GM23338 (cell line): ENCODE results near the gene NTPCR.

Source experiments
- CREB1 ChIP-seq: fragments of 250-450 bp; sonication (Bioruptor Pico); IDR thresholded peaks from 2 replicates; pipeline ENCODE4 v1.5.0; 2020; ENCODE audit warnings: low read depth, mild to moderate bottlenecking, moderate library complexity
- EZH2 ChIP-seq: fragments of 200-600 bp; sonication (generic); IDR thresholded peaks from one replicate; pipeline ENCODE4 v1.8.0; 2017; ENCODE audit warnings: antibody characterized with exemption, mild to moderate bottlenecking, low read depth; ENCODE audit not compliant: unreplicated experiment
- EZH2phosphoT487 ChIP-seq: fragments of 200-600 bp; sonication (generic); IDR thresholded peaks from one replicate; pipeline ENCODE4 v1.8.1; 2018; ENCODE audit warnings: antibody characterized with exemption; ENCODE audit not compliant: unreplicated experiment
- JUNB ChIP-seq: IDR thresholded peaks from one replicate; pipeline ENCODE4 v1.6.1; 2016; ENCODE audit warnings: antibody characterized with exemption; ENCODE audit not compliant: unreplicated experiment
- POLR2AphosphoS5 ChIP-seq: IDR thresholded peaks from 2 replicates; pipeline ENCODE4 v1.6.1; 2016; ENCODE audit warnings: antibody characterized with exemption, low read depth
- STAT1 ChIP-seq: IDR thresholded peaks from one replicate; pipeline ENCODE4 v1.6.1; 2016; ENCODE audit warnings: antibody characterized with exemption; ENCODE audit not compliant: unreplicated experiment
- ZNF114 ChIP-seq: fragments of 250-450 bp; sonication (Bioruptor Pico); IDR thresholded peaks from 2 replicates; pipeline ENCODE4 v1.5.0; 2020; ENCODE audit warnings: mild to moderate bottlenecking, moderate library complexity
- ZNF331 ChIP-seq: fragments of 250-450 bp; sonication (Bioruptor Pico); IDR thresholded peaks from 2 replicates; pipeline ENCODE4 v1.5.0; 2020; ENCODE audit warnings: low read depth, mild to moderate bottlenecking, moderate library complexity
- TF ChIP-seq, protein P1 (sequence below), 2 experiments: fragments of 200-600 bp in 1 of 2; sonication (generic) in 1 of 2; conservative IDR thresholded peaks; 2 replicates each; pipeline versions ENCODE4 v1.5.1 to v1.6.1; 2016 to 2017; ENCODE audit warnings: antibody characterized with exemption in 2 of 2, low read depth in 2 of 2, mild to moderate bottlenecking in 2 of 2, moderate library complexity in 1 of 2
- TF ChIP-seq, protein P2 (sequence below): IDR thresholded peaks from one replicate; pipeline ENCODE4 v1.6.1; 2018; ENCODE audit warnings: antibody characterized with exemption; ENCODE audit not compliant: unreplicated experiment
- TF ChIP-seq, protein P3 (sequence below): fragments of 250-450 bp; sonication (Bioruptor Pico); IDR thresholded peaks from 2 replicates; pipeline ENCODE4 v1.5.0; 2020; ENCODE audit warnings: mild to moderate bottlenecking, moderate library complexity

GRCh38 chr1:232996143-232996542 is 45.7 kb downstream of the NTPCR start:
- no peak for TF ChIP-seq EZH2phosphoT487
- TF ChIP-seq, protein P1, sequence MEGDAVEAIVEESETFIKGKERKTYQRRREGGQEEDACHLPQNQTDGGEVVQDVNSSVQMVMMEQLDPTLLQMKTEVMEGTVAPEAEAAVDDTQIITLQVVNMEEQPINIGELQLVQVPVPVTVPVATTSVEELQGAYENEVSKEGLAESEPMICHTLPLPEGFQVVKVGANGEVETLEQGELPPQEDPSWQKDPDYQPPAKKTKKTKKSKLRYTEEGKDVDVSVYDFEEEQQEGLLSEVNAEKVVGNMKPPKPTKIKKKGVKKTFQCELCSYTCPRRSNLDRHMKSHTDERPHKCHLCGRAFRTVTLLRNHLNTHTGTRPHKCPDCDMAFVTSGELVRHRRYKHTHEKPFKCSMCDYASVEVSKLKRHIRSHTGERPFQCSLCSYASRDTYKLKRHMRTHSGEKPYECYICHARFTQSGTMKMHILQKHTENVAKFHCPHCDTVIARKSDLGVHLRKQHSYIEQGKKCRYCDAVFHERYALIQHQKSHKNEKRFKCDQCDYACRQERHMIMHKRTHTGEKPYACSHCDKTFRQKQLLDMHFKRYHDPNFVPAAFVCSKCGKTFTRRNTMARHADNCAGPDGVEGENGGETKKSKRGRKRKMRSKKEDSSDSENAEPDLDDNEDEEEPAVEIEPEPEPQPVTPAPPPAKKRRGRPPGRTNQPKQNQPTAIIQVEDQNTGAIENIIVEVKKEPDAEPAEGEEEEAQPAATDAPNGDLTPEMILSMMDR (conservative IDR thresholded peaks at IDR 0.05; ENCODE audit: low read depth in 2 of 2) = no peak
- no peak for TF ChIP-seq EZH2
- no peak for TF ChIP-seq CREB1
- no peak for TF ChIP-seq POLR2AphosphoS5
- TF ChIP-seq, protein P2, sequence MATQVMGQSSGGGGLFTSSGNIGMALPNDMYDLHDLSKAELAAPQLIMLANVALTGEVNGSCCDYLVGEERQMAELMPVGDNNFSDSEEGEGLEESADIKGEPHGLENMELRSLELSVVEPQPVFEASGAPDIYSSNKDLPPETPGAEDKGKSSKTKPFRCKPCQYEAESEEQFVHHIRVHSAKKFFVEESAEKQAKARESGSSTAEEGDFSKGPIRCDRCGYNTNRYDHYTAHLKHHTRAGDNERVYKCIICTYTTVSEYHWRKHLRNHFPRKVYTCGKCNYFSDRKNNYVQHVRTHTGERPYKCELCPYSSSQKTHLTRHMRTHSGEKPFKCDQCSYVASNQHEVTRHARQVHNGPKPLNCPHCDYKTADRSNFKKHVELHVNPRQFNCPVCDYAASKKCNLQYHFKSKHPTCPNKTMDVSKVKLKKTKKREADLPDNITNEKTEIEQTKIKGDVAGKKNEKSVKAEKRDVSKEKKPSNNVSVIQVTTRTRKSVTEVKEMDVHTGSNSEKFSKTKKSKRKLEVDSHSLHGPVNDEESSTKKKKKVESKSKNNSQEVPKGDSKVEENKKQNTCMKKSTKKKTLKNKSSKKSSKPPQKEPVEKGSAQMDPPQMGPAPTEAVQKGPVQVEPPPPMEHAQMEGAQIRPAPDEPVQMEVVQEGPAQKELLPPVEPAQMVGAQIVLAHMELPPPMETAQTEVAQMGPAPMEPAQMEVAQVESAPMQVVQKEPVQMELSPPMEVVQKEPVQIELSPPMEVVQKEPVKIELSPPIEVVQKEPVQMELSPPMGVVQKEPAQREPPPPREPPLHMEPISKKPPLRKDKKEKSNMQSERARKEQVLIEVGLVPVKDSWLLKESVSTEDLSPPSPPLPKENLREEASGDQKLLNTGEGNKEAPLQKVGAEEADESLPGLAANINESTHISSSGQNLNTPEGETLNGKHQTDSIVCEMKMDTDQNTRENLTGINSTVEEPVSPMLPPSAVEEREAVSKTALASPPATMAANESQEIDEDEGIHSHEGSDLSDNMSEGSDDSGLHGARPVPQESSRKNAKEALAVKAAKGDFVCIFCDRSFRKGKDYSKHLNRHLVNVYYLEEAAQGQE = no peak
- TF ChIP-seq ZNF331 (CRISPR knock-in tag) = no peak
- TF ChIP-seq JUNB = no peak
- TF ChIP-seq, protein P3, sequence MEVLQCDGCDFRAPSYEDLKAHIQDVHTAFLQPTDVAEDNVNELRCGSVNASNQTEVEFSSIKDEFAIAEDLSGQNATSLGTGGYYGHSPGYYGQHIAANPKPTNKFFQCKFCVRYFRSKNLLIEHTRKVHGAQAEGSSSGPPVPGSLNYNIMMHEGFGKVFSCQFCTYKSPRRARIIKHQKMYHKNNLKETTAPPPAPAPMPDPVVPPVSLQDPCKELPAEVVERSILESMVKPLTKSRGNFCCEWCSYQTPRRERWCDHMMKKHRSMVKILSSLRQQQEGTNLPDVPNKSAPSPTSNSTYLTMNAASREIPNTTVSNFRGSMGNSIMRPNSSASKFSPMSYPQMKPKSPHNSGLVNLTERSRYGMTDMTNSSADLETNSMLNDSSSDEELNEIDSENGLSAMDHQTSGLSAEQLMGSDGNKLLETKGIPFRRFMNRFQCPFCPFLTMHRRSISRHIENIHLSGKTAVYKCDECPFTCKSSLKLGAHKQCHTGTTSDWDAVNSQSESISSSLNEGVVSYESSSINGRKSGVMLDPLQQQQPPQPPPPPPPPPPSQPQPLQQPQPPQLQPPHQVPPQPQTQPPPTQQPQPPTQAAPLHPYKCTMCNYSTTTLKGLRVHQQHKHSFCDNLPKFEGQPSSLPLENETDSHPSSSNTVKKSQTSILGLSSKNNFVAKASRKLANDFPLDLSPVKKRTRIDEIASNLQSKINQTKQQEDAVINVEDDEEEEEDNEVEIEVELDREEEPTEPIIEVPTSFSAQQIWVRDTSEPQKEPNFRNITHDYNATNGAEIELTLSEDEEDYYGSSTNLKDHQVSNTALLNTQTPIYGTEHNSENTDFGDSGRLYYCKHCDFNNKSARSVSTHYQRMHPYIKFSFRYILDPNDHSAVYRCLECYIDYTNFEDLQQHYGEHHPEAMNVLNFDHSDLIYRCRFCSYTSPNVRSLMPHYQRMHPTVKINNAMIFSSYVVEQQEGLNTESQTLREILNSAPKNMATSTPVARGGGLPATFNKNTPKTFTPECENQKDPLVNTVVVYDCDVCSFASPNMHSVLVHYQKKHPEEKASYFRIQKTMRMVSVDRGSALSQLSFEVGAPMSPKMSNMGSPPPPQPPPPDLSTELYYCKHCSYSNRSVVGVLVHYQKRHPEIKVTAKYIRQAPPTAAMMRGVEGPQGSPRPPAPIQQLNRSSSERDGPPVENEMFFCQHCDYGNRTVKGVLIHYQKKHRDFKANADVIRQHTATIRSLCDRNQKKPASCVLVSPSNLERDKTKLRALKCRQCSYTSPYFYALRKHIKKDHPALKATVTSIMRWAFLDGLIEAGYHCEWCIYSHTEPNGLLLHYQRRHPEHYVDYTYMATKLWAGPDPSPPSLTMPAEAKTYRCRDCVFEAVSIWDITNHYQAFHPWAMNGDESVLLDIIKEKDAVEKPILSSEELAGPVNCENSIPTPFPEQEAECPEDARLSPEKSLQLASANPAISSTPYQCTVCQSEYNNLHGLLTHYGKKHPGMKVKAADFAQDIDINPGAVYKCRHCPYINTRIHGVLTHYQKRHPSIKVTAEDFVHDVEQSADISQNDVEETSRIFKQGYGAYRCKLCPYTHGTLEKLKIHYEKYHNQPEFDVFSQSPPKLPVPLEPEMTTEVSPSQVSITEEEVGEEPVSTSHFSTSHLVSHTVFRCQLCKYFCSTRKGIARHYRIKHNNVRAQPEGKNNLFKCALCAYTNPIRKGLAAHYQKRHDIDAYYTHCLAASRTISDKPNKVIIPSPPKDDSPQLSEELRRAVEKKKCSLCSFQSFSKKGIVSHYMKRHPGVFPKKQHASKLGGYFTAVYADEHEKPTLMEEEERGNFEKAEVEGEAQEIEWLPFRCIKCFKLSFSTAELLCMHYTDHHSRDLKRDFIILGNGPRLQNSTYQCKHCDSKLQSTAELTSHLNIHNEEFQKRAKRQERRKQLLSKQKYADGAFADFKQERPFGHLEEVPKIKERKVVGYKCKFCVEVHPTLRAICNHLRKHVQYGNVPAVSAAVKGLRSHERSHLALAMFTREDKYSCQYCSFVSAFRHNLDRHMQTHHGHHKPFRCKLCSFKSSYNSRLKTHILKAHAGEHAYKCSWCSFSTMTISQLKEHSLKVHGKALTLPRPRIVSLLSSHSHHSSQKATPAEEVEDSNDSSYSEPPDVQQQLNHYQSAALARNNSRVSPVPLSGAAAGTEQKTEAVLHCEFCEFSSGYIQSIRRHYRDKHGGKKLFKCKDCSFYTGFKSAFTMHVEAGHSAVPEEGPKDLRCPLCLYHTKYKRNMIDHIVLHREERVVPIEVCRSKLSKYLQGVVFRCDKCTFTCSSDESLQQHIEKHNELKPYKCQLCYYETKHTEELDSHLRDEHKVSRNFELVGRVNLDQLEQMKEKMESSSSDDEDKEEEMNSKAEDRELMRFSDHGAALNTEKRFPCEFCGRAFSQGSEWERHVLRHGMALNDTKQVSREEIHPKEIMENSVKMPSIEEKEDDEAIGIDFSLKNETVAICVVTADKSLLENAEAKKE = no peak
- no peak for TF ChIP-seq STAT1
- TF ChIP-seq ZNF114 = no peak
